Ectodermal cell (in vitro differentiated cells): ENCODE results near the gene XYLT2.
"Not testable (repeated sequence)": the region's sequence is repeated elsewhere in the genome, so short reads cannot be mapped to it uniquely, and the experiment has no call there.

ENCODE experiments used
- H3K27ac ChIP-seq: 2 replicates; pipeline ENCODE4 v1.7.0; 2013; ENCODE audit warnings: mild to moderate bottlenecking, low read depth, low read length; ENCODE audit not compliant: insufficient read depth, poor library complexity, severe bottlenecking
- H3K27me3 ChIP-seq: 2 replicates; pipeline ENCODE4 v1.7.0; 2013; ENCODE audit warnings: mild to moderate bottlenecking, low read length; ENCODE audit not compliant: insufficient read depth, control insufficient read depth, poor library complexity, severe bottlenecking
- H3K36me3 ChIP-seq: one replicate; pipeline ENCODE4 v1.7.0; 2013; ENCODE audit warnings: low read length; ENCODE audit not compliant: control insufficient read depth, insufficient read depth
- H3K4me1 ChIP-seq: one replicate; pipeline ENCODE4 v1.7.0; 2013; ENCODE audit warnings: low read length; ENCODE audit not compliant: control insufficient read depth, insufficient read depth
- H3K4me3 ChIP-seq: 2 replicates; pipeline ENCODE4 v1.7.0; 2013; ENCODE audit warnings: low read depth, low read length, control low read depth; ENCODE audit not compliant: insufficient read depth
- H3K9me3 ChIP-seq: 2 replicates; pipeline ENCODE4 v1.7.0; 2013; ENCODE audit warnings: mild to moderate bottlenecking, low read length, moderate library complexity; ENCODE audit not compliant: control insufficient read depth
- WGBS, 2 experiments: methylation state at CpG; one replicate each; pipeline ENCODE4 v1.1.7; 2013; ENCODE audit warnings: missing lambda C conversion rate in 2 of 2; 5-methylcytosine and 5-hydroxymethylcytosine counted together

XYLT2 gene

DNA sequence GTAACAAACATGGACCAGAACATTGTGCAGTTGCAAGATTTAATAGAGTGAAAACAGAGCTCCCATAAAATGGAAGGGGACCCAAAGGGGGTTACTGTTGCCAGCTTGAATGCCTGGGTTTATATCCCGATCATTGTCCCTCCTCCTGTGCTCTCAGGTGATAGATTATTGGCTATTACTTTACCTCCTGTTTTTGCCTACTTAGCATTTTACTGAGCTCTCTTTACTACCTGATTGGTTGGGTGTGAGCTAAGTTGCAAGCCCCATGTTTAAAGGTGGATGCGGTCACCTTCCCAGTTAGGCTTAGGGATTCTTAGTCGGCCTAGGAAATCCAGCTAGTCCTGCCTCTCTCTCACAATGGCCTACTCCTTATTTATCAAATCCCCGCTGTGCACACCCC, 59.4 kb downstream of the XYLT2 start:
- H3K4me3 ChIP-seq, H3K9me3 ChIP-seq, H3K27me3 ChIP-seq, H3K4me1 ChIP-seq, H3K27ac ChIP-seq, H3K36me3 ChIP-seq: not testable (repeated sequence)
- WGBS, 2 experiments: 88 to 94% methylated on average over 4 of the region's 4 CpGs

DNA sequence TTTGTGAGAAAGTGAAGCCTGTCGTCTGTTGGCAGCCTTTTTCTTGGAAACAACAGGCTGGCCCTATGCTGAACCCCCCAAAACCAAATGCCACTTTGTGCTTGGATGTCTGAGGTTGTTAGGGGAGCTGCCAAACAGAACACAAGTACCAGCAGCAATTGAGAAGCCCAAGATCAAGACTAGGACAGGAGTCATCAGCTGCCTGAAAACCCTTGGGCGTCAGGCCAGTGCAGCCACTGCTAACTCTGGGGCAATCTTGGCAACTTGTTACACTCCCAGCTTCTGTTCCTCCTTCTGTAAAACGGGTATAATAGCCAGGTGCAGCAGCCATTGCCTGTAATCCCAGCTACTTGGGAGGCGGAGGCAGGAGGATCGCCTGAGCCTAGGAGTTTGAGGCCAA, 60.7 kb downstream of the XYLT2 start:
- Histone ChIP-seq H3K4me1 (no peaks in the 10 kb centered on the region), H3K27me3 (no peaks in the 10 kb centered on the region), H3K4me3 (no peak overlapping the region), H3K36me3 (no peaks in the 10 kb centered on the region), H3K9me3 (no peaks in the 10 kb centered on the region), H3K27ac (no peak overlapping the region)
- WGBS, 2 experiments: 85 to 87% methylated on average over 5 of the region's 5 CpGs

DNA sequence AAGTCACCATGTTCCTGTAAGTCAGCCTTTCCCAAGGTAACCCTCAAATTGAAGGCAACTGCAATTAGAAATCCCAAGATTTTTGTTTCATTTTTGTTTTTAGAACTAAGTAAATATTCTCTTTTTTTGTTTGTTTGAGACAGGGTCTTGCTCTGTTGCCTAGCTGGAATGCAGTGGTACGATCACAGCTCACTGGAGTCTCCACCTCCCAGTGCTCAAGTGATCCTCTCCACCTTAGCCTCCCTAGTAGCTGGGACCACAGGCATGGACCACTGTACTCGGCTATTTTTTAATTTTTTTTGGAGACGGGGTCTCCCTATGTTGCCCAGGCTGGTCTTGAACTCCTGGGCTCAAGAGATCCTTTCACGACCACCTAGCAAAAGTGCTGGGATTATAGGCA, 62.0 kb downstream of the XYLT2 start:
- Histone ChIP-seq H3K4me1 (no peaks in the 10 kb centered on the region), H3K9me3 (no peaks in the 10 kb centered on the region), H3K4me3 (no peak overlapping the region), H3K27ac (no peak overlapping the region), H3K36me3 (no peaks in the 10 kb centered on the region), H3K27me3 (no peaks in the 10 kb centered on the region)
- 89 to 91% methylated on average over 4 of the region's 4 CpGs for WGBS, 2 experiments
